Nephron progenitor cell (in vitro differentiated cells): Measurements from ENCODE around the gene PHC2.
A peak's percentile ranks its signal among the peaks of the same experiment; 100 is the strongest.

Experiments
- DNase-seq: peaks from one replicate; pipeline ENCODE4 v3.0.0; 2021
- H3K27ac Mint-ChIP-seq: 2 replicates; pipeline ENCODE4 v1.8.0; 2021; ENCODE audit warnings: mild to moderate bottlenecking, moderate library complexity, mixed read lengths
- H3K27me3 Mint-ChIP-seq: 2 replicates; pipeline ENCODE4 v1.8.0; 2021; ENCODE audit warnings: mild to moderate bottlenecking, low read depth, mixed read lengths; ENCODE audit not compliant: poor library complexity
- H3K36me3 Mint-ChIP-seq: 2 replicates; pipeline ENCODE4 v1.8.0; 2021; ENCODE audit warnings: low read depth, mixed read lengths
- H3K4me1 Mint-ChIP-seq: 2 replicates; pipeline ENCODE4 v1.8.0; 2021; ENCODE audit warnings: mixed read lengths
- H3K4me3 Mint-ChIP-seq: 2 replicates; pipeline ENCODE4 v1.8.0; 2021; ENCODE audit warnings: mild to moderate bottlenecking, moderate library complexity, mixed read lengths
- H3K9me3 Mint-ChIP-seq: 2 replicates; pipeline ENCODE4 v1.8.0; 2021; ENCODE audit warnings: mild to moderate bottlenecking, moderate library complexity, mixed read lengths
- CTCF ChIP-seq: fragments of 200-600 bp; sonication (generic); IDR thresholded peaks from 2 replicates; pipeline ENCODE4 v1.5.0; 2021; ENCODE audit warnings: antibody characterized with exemption

The PHC2 gene

GRCh38 chr1:33470495-33471012, 39.7 kb upstream of the PHC2 start:
- Mint-ChIP-seq H3K36me3 (no peaks in the 10 kb centered on the region), H3K4me1 (peaks cover 41% of the 10 kb centered on the region), H3K9me3 (peaks cover 7% of the 10 kb centered on the region), H3K27ac (no peak overlapping the region), H3K27me3 (peaks cover 3% of the 10 kb centered on the region), H3K4me3 (no peak overlapping the region)
- peak; percentile 70 for DNase-seq
- TF ChIP-seq CTCF = peak; percentile 78

- Mint-ChIP-seq H3K27ac (no peak overlapping the region), H3K36me3 (no peaks in the 10 kb centered on the region), H3K4me1 (peaks cover 41% of the 10 kb centered on the region), H3K27me3 (peaks cover 3% of the 10 kb centered on the region), H3K4me3 (no peak overlapping the region), H3K9me3 (peaks cover 7% of the 10 kb centered on the region)
- DNase-seq = no peak
- TF ChIP-seq CTCF = no peak
Observed at GRCh38 chr1:33469691-33470090, 38.8 kb upstream of the PHC2 start.

- DNase-seq = no peak
- no peak overlapping the region for H3K27ac Mint-ChIP-seq
- peaks cover 3% of the 10 kb centered on the region for H3K27me3 Mint-ChIP-seq
- H3K9me3 Mint-ChIP-seq = peaks cover 7% of the 10 kb centered on the region
- TF ChIP-seq CTCF = no peak
- H3K4me3 Mint-ChIP-seq = no peak overlapping the region
- peaks cover 41% of the 10 kb centered on the region for H3K4me1 Mint-ChIP-seq
- no peaks in the 10 kb centered on the region for H3K36me3 Mint-ChIP-seq
Observed at GRCh38 chr1:33468967-33469366, 38.1 kb upstream of the PHC2 start.

- Mint-ChIP-seq H3K4me1 (peaks cover 38% of the 10 kb centered on the region), H3K27me3 (peaks cover 3% of the 10 kb centered on the region), H3K27ac (no peak overlapping the region), H3K9me3 (peaks cover 7% of the 10 kb centered on the region), H3K36me3 (no peaks in the 10 kb centered on the region), H3K4me3 (no peak overlapping the region)
- TF ChIP-seq CTCF = no peak
- no peak for DNase-seq
Observed at GRCh38 chr1:33468531-33468930, 37.6 kb upstream of the PHC2 start.

- no peak overlapping the region for H3K4me3 Mint-ChIP-seq
- H3K36me3 Mint-ChIP-seq = no peaks in the 10 kb centered on the region
- TF ChIP-seq CTCF = no peak
- peaks cover 3% of the 10 kb centered on the region for H3K27me3 Mint-ChIP-seq
- no peak overlapping the region for H3K27ac Mint-ChIP-seq
- H3K4me1 Mint-ChIP-seq = peaks cover 35% of the 10 kb centered on the region
- DNase-seq = no peak
- peaks cover 7% of the 10 kb centered on the region for H3K9me3 Mint-ChIP-seq
Observed at GRCh38 chr1:33468011-33468410, 37.1 kb upstream of the PHC2 start.

GRCh38 chr1:33466159-33466558, 35.3 kb upstream of the PHC2 start:
- Mint-ChIP-seq H3K4me1 (peaks cover 33% of the 10 kb centered on the region), H3K27ac (no peak overlapping the region), H3K4me3 (no peak overlapping the region), H3K36me3 (no peaks in the 10 kb centered on the region), H3K27me3 (peaks cover 3% of the 10 kb centered on the region), H3K9me3 (peaks cover 7% of the 10 kb centered on the region)
- TF ChIP-seq CTCF = no peak
- no peak for DNase-seq
